ENCODE results near the gene SLC48A1.

SLC48A1 gene

DNA sequence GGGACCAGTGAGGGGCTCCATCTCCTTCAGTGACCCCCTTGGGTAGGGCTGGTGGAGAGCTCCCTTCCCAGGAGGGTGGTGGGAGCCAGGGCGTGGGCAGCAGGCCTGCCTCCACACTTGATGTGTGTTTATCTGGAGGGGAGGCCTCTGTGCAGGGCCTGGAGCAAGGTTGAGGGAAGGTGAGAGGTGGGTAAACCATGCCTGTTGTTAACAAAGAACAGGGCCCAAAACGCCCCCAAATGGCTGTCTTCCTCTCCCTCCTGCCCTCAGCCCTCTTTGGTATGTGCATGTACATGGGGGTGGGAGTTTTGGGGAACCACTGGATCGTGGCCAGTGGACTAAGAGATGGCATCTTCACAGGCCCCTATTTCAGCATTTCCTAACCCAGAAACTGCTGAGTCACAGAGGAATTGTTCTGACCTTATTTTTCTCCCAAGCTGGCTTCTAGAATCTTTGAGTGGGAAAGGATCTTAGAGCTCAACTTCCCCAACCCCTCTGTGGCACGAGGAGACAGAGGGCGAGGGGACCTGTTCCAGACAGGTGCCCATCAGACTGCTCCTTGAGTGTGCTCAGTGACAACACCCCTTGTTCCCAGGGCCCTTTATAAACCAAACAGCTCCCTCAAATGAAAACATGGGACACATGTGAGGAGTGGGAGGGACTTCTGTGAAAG lies 3.6 kb downstream of the SLC48A1 start:
- no peak for DNase-seq (ENCODE audit: low read depth)
- TF ChIP-seq CTCF (conservative IDR thresholded peaks at IDR 0.05; ENCODE audit: low read depth, low read length), result no peak

DNA sequence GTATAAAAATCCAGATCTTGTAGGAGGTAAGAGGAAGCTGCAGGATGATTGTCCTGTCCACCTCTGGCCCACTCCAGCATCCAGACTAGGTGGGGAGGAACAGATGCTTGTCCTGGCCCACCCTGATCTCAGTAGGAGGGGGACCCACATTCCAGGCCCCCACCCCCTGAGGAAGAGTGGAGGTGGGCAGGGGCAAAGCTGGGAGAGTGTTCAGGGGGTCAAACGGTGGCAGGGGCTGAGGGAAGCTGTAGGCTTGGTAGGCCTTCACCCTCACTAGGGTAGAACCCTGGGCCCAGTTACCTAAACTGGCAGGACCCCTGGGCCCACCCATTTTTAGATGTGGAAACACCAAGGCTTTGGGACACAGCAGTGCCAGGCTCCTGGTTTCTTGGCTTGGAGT lies 4.1 kb downstream of the SLC48A1 start:
- H3K4me3 ChIP-seq (ENCODE audit: low read length), result no peak overlapping the region
- no peak for DNase-seq (ENCODE audit: low read depth)
- no peak for TF ChIP-seq CTCF (conservative IDR thresholded peaks at IDR 0.05; ENCODE audit: low read depth, low read length)

More for the DNA sequence above, 3.6 kb downstream of the SLC48A1 start:
- H3K4me3 ChIP-seq (ENCODE audit: low read length), result no peak overlapping the region

GRCh38 chr12:47777741-47778558 lies 4.9 kb downstream of the SLC48A1 start:
- TF ChIP-seq CTCF (conservative IDR thresholded peaks at IDR 0.05; ENCODE audit: low read depth, low read length), result no peak
- H3K4me3 ChIP-seq (ENCODE audit: low read length), result no peak overlapping the region
- DNase-seq (ENCODE audit: low read depth), result no peak

- H3K4me3 ChIP-seq (ENCODE audit: low read length), result no peak overlapping the region
- TF ChIP-seq CTCF (conservative IDR thresholded peaks at IDR 0.05; ENCODE audit: low read depth, low read length), result no peak
- no peak for DNase-seq (ENCODE audit: low read depth)
These were observed 5.8 kb downstream of the SLC48A1 start for GRCh38 chr12:47778881-47779280.

DNA sequence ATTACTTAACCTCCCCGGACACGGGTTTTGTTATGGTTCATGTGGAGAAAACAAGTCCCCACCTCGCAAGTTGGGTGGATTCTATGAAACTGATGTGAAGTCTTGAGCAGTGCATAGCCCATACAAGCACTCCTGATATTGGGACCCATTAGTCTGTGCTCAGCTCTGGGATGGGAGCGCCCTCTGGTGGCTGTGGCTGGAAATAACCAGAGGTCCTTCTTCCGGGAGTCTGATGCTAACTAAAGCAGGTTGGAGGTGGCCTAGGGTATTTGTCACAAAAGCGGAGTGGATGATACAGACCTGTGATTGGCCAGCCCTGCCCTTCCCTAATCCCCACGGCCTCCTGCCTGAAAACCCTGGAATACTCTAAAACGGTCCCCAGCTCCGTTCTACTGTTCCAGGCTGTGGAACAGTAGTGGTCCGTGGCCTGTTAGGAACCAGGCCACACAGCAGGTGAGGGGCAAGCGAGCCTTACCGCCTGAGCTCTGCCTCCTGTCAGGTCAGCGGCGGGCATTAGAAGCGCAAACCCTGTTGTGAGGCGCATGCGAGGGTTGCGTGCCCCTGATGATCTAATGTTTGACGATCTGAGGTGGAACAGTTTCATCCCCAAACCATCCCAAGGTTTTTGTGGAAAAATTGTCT lies 6.4 kb downstream of the SLC48A1 start:
- H3K4me3 ChIP-seq (ENCODE audit: low read length), result no peak overlapping the region
- peak; percentile 29 for DNase-seq (ENCODE audit: low read depth)
- TF ChIP-seq CTCF (conservative IDR thresholded peaks at IDR 0.05; ENCODE audit: low read depth, low read length), result peak; percentile 97

- TF ChIP-seq CTCF (conservative IDR thresholded peaks at IDR 0.05; ENCODE audit: low read depth, low read length), result no peak
These were observed 7.0 kb downstream of the SLC48A1 start for GRCh38 chr12:47779943-47780504.

More at GRCh38 chr12:47779943-47780504, 7.0 kb downstream of the SLC48A1 start:
- no peak overlapping the region for H3K4me3 ChIP-seq (ENCODE audit: low read length)
- no peak for DNase-seq (ENCODE audit: low read depth)

All from retinal pigment epithelial cell (primary cell).